Tibial nerve (tissue), 4 donors: ENCODE results near the gene PRICKLE2.

Experiments used
- CTCF ChIP-seq, 5 experiments: fragments of 200-600 bp in 3 of 5; fragments of 450-650 bp in 2 of 5; sonication (generic) in 3 of 5; IDR thresholded peaks; one replicate each; pipeline ENCODE4 v1.5.1; 2016 to 2019; ENCODE audit warnings: antibody characterized with exemption in 5 of 5, mild to moderate bottlenecking in 3 of 5, moderate library complexity in 2 of 5
- EP300 ChIP-seq, 2 donors: sonication (generic); formaldehyde crosslinking; IDR thresholded peaks; one replicate each; pipeline ENCODE4 v1.6.1; 2017; ENCODE audit warnings: antibody characterized with exemption in 2 of 2, mild to moderate bottlenecking in 1 of 2
- POLR2A ChIP-seq, 2 donors: fragments of 450-650 bp; IDR thresholded peaks; one replicate each; pipeline ENCODE4 v1.6.1; 2017; ENCODE audit warnings: antibody characterized with exemption in 2 of 2, mild to moderate bottlenecking in 2 of 2, moderate library complexity in 2 of 2

DNA sequence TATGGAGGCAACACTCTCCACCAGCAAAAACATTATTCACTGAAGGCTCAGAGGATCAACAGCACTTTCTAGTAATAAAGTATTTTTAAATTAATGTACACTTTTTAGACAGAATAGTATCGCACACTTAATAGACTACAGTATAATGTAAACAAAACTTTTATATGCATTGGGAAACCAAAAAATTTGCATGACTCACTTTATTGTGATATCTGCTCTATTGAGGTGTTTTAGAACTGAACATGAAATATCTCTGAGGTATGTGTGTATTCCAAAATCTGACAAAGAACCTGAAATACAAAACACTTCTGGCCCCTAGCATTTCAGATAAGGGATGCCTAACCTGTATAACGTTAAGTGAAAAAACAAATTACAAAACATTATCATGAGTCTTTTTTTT lies 99.7 kb downstream of the PRICKLE2 start:
- TF ChIP-seq CTCF (IDR thresholded peaks at IDR 0.05) (no peak), POLR2A (IDR thresholded peaks at IDR 0.05) (no peak), EP300 (IDR thresholded peaks at IDR 0.05) (no peak)
